ENCODE results near the gene PBX3.

PBX3 gene

GRCh38 chr9:125886365-125886764, 139.2 kb downstream of the PBX3 start:
- TF ChIP-seq CTCF (conservative IDR thresholded peaks at IDR 0.05; ENCODE audit: low read depth, low read length): no peak
- H3K4me3 ChIP-seq (ENCODE audit: low read depth, low read length): no peak overlapping the region
- no peak for DNase-seq (ENCODE audit: low read depth)

GRCh38 chr9:125887172-125887571, 140.0 kb downstream of the PBX3 start:
- no peak overlapping the region for H3K4me3 ChIP-seq (ENCODE audit: low read depth, low read length)
- DNase-seq (ENCODE audit: low read depth): peak; percentile 54
- TF ChIP-seq CTCF (conservative IDR thresholded peaks at IDR 0.05; ENCODE audit: low read depth, low read length): no peak

GRCh38 chr9:125888211-125888610, 141.0 kb downstream of the PBX3 start:
- TF ChIP-seq CTCF (conservative IDR thresholded peaks at IDR 0.05; ENCODE audit: low read depth, low read length): no peak
- no peak overlapping the region for H3K4me3 ChIP-seq (ENCODE audit: low read depth, low read length)
- DNase-seq (ENCODE audit: low read depth): no peak

DNA sequence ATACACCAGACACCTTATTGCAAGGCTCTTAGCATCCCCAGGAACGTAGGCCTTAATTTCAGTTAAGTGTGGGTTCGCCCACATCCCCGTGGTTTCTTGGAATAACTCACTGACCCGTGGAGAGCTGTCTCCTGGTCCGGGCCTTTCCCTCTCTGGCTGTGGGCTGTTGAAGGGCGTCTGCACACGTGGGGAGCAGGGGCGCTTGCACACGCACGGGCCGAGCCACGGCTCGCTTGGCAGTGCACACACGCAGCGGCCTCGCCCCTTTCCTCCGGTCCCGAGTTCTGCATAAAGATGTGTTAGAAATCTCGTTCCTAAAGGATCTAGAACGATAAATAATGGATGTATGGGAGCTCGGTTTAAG, 141.9 kb downstream of the PBX3 start:
- no peak for DNase-seq (ENCODE audit: low read depth)
- peak overlapping the region; percentile 70 for H3K4me3 ChIP-seq (ENCODE audit: low read depth, low read length)
- no peak for TF ChIP-seq CTCF (conservative IDR thresholded peaks at IDR 0.05; ENCODE audit: low read depth, low read length)

DNA sequence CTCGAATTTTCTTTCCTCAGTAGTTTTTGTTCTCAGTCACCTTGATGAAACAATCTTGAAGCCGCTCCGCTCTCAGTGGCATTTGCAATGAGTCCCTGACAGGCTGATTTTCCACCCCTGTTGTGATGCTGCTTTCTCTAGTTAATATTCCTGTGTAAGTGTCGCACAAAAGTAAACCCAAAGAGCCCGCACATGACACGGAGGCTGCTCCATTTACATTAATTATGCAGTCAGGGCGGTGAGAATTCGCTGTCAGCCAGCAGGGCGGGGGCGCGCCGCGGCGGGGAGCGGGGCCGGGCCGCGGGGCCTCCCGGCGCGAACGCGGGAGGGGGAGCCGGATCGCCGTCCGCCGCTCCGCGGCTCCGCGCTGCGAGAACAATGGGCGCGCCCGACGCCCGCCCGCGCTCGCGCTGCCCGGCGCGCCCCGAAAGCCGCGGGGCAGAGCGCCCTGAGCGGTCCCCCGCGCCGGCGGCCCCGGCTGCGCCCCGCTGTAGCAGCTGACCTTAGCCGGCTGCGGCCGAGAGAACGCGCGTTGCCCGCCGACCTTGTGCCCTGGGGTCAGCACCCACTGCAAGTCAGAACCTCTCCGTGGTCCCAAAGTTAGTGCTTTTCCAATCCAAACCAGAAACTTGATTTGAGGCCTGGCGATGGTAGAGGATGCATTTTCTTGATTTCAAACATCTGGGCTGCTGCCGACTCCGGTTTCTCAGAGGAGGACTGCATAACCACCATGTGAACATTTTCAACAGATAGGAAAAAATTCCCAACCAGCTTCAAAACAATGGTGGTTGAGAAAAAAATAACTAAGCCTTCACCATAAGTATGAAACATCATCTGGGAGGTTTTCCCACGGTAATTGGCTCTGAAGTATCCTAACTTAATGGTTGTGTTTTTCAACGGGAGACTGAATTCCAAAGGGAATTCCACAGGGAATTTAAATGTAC, 142.6 kb downstream of the PBX3 start:
- peak overlapping the region; percentile 70 for H3K4me3 ChIP-seq (ENCODE audit: low read depth, low read length)
- no peak for TF ChIP-seq CTCF (conservative IDR thresholded peaks at IDR 0.05; ENCODE audit: low read depth, low read length)
- DNase-seq (ENCODE audit: low read depth): peak; percentile 66

DNA sequence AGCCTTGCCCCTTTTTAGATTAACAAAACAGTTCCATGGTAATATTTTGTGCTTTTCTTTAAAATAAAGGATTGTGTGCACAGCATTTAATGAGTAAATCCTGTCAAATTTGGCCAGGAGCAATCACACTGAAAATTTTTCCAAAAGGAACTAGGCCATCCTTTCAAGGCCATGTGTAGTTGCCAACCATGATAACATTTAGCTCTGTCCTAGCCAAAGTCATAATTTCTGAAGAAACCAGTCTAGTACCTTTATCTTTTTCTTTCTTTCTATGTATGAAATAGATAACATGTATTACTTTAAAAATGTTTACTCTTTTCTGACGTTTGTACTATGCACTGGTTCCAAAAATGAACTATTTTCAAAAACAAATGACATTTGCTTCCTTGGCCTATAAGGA, 143.7 kb downstream of the PBX3 start:
- no peak for TF ChIP-seq CTCF (conservative IDR thresholded peaks at IDR 0.05; ENCODE audit: low read depth, low read length)
- no peak for DNase-seq (ENCODE audit: low read depth)
- no peak overlapping the region for H3K4me3 ChIP-seq (ENCODE audit: low read depth, low read length)

- TF ChIP-seq CTCF (conservative IDR thresholded peaks at IDR 0.05; ENCODE audit: low read depth, low read length): no peak
- H3K4me3 ChIP-seq (ENCODE audit: low read depth, low read length): no peak overlapping the region
- DNase-seq (ENCODE audit: low read depth): no peak
These were observed 146.1 kb downstream of the PBX3 start for GRCh38 chr9:125893277-125893676.
